Caki2 (cell line): ENCODE measurements around the gene SV2C. TPM values are rescaled to one million over a fixed set of nuclear protein-coding genes. Genes with fewer than 3 reads are reported as not detected.
"Not testable (repeated sequence)": the region's sequence is repeated elsewhere in the genome, so short reads cannot be mapped to it uniquely, and the experiment has no call there.

Source experiments
- DNase-seq: peaks from one replicate; pipeline ENCODE4 v3.0.0-alpha.2; 2015; ENCODE audit warnings: low read depth
- in situ Hi-C: cut with HindIII; loops from 2 replicates; pipeline ENCODE4 v1.10.0; 2016; ENCODE audit warnings: low sequenced_read_pairs, low pct_unique_long_range_greater_than_20kb, mixed read lengths
- total RNA-seq: library from RNA; depleted of rRNA; stranded (reverse); fragments of >200 nt; shearing (Covaris generic); gene quantifications from 2 replicates; pipeline ENCODE4 v1.2.3, GENCODE V29; 2014; ENCODE audit warnings: low replicate concordance

Gene SV2C
- total RNA-seq, 1 experiment from 2014 or later: not detected

GRCh38 chr5:76269932-76270610, 186.9 kb downstream of the SV2C start:
- DNase-seq: peak; percentile 28
- in situ Hi-C loops: no loop called here

DNA sequence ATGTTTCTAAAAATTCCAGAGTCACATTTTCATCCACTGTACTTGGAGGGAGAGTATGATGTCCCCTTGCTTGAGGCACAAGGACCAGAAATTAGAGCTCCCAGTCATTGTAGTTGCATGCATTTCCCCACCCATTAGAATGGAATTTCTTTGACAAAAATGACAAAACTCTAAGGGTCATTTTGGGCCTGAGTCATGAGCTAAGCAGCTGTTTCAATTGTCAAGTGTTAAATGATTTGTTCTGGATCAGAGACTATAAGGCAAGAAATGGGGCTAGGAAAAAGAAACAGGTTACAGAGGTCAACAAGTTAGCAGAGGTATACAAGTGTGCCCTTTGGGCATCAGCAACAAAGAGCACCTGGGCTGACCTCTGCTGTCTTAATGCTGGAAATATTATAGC, 188.7 kb downstream of the SV2C start:
- DNase-seq: no peak
- in situ Hi-C loops: no loop called here

GRCh38 chr5:76273206-76273885, 190.2 kb downstream of the SV2C start:
- DNase-seq: no peak
- in situ Hi-C loops: no loop called here

DNA sequence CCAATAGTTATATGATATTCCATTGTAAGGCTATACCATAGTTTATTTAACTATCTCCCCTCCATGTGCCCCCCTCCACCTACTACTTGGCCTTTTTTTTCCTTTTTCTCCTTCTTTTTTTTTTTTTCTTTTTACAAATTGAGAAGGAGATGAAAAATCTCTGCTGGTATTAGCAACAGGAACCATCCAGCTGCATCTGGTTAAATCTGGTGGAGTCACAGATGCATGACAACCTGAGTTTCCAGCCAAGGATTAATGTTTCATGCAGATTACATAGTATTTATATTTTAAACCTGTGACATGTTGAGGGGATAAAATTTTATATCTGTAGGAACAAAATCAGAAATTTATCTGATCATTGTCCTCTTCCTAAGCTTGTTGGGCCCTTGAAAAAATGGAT, 191.4 kb downstream of the SV2C start:
- no peak for DNase-seq
- in situ Hi-C loops: no loop called here

DNA sequence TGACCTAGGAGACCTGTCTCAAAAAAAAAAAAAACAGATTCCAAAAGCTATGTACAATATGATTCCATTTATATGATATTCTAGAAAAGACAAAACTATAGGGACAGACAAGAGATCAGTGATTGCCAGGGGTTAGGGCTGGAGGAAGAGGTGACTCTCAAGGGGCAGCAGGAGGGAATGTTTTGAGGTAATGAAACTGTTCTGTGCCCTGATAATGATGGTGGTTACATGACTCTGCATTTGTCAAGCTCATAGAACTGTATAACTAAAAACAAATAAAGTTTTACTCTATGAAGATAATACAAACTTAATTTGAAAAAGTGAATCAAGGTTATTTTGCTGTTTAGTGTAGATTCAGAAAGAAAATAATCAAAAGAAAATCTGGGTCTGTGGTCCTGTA, 194.6 kb downstream of the SV2C start:
- in situ Hi-C loops: no loop called here
- no peak for DNase-seq

DNA sequence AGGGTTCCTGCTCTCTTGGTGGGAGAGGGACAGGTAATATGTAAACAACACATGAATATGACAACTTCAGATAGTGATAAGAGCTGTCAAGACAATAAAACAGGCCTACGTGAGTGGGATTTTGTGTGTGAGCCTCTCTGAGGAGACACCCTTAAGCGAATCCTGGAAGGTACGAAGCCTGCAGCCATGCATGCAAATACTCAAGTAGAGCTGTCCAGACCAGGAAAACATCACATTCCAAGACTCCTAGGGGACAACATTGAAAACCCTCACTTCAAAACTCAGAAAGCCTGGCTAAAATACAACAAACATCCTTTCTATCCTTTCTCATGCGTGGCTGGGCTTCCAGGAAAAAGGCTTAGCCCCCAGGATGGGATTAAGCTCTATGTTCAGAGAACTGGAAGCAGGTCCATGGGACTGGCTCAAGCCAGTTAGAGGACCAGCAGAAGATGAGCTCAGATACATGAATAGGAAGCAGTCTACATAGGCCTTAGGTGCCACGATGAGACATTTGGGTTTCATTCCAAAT, 195.1 kb downstream of the SV2C start:
- in situ Hi-C loops: no loop called here
- no peak for DNase-seq

DNA sequence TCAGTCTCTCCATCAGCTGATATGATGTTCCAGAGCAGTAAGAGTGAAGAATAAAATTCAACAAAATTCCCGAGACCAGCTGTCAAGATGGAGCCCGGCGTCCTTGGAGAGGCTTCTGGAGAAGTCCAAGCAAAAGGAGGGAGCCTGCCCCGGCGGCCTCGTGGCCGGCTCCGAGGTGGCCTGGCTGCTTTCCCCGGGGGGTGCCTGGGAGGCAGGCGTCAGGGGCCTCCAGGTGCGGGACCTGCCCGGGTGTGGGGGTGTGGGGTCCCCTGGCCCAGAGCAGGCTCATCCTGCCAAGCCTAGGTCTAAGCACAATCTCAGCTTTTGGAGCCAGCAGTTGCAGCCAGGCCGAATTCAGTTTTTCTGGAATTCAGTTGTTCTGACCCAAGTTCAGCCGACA, 197.3 kb downstream of the SV2C start:
- in situ Hi-C loops: no loop called here
- DNase-seq: no peak

DNA sequence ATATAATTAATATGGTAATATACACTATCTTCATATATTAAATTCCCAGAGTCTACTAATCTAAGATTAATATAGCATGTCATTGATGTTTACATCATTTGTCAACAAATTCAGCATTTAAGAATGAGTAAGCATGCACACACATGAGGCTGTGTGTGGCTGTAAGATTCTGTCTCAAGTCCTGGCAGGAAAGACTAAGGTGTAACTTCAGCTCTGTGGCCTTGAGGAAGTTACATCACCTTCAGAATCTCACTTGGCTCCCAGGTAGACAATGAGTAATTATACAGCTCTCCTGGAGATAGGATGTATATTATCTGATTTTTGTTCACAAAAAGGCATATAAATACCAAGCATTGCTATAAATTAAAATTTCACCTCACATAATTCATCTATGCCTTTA, 200.5 kb downstream of the SV2C start:
- DNase-seq: no peak
- in situ Hi-C loops: no loop called here

DNA sequence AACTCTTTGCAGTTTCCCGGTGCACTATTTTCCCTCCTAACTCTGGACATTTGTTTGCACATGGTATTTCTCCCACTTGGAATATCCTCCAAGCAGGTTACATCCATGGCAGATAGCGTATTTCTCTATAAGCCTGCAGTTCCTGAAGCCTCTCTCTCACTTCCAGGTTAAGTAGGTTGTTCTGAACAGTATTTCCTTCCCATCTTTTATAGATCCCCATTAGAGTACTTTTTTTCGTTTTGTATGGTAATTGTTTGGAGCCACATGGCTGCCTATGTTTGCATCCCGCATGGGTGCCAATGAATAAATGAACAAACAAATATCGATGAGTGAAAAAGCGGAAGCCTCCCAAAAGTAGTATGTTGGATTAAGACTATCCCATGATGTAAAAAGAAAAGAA, 206.5 kb downstream of the SV2C start:
- no peak for DNase-seq
- in situ Hi-C loops: no loop called here

- no peak for DNase-seq
- in situ Hi-C loops: no loop called here
Measured at GRCh38 chr5:76290321-76290757, 207.2 kb downstream of the SV2C start.

DNA sequence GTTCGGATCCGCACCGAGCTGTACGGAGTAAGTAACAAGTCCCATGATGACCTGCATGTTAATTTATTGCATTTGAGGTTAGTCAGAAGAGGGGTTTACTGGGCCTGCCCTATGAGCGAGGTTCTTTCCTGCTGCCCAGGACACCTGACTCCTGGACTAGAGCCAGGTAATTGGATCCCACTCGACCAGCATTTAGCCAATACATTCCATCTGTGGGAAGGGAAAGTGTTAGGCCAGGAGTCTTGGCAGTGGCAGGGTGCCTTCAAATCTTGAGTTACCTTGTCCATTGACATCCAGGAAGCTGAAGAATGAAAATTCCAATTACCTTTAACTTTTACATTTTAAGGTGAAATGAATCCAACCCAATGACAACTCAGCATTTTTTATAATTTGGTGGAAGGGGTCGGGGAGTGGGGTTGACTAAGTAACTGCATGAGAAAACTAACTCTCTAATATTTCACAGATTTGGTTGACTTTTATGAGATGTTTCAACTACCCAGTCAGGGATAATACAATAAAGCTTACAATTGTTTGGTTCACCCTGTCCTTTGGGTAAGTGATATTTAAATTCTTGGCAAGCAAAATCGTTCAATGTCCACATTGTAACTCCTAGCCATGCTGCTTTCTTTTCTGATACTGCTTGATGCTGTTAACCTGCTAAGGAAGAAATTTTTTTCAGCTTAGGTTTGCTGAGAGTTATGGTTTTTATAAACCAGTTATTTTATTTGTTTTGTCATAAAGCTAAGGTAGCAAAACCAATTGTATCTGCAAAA, 208.3 kb downstream of the SV2C start:
- in situ Hi-C loops: no loop called here
- DNase-seq: no peak

GRCh38 chr5:76292620-76293322, 209.6 kb downstream of the SV2C start:
- in situ Hi-C loops: no loop called here
- DNase-seq: no peak

- in situ Hi-C loops: no loop called here
- DNase-seq: no peak
Measured at GRCh38 chr5:76294573-76294972, 211.4 kb downstream of the SV2C start.

GRCh38 chr5:76298852-76299251, 215.7 kb downstream of the SV2C start:
- DNase-seq: no peak
- in situ Hi-C loops: no loop called here

GRCh38 chr5:76299592-76299991, 216.4 kb downstream of the SV2C start:
- no peak for DNase-seq
- in situ Hi-C loops: no loop called here

DNA sequence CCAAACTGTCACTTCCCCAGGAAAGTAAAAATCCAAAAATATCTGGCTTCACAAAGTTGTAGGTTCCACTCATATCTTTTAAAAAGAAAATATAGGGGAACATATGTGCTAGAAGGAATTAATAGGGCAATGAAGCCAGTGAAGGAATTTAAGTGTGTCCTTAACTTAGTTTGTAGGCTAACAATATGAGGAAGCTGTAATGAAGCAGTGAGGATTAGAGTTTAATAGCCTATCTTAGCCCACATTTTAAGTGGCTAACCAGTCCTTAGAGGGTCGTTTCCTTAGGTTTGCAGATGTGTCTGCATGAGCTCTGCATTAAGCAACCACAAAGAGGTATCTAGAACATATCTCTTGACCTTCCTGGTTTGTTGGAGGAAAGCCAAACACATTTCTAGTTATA, 218.7 kb downstream of the SV2C start:
- in situ Hi-C loops, DNase-seq: not testable (repeated sequence)

GRCh38 chr5:76302661-76303060, 219.5 kb downstream of the SV2C start:
- in situ Hi-C loops, DNase-seq: not testable (repeated sequence)

GRCh38 chr5:76303921-76304320, 220.7 kb downstream of the SV2C start:
- DNase-seq: peak; percentile 50

More at GRCh38 chr5:76303921-76304320, 220.7 kb downstream of the SV2C start:
- in situ Hi-C loops: no loop called here
